ENCODE data around the gene DIPK1A. TPM values are rescaled to one million over a fixed set of nuclear protein-coding genes. Genes with fewer than 3 reads are reported as not detected.

Gene DIPK1A
- polyA plus RNA-seq, 1 donor = 15.9 TPM

DNA sequence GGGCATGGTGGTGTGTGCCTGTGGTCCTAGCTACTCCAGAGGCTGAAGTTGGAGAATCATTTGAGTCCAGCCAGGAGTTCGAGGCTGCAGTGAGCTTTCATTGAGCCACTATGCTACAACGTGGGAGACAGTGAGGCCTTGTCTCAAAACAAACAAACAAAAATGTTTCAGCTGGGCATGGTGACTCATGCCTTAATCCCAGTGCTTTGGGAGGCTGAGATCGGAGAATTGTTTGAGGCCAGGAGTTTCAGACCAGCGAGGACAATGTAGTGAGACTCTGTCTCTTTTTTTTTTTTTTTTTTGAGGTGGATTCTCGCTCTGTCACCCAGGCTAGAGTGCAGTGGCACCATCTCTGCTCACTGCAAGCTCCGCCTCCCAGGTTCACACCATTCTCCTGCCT is 134.5 kb downstream of the DIPK1A start:
- no CpG with 5 or more reads among the region's 6 CpGs for WGBS (ENCODE audit: insufficient coverage, low lambda C conversion rate)
- Histone ChIP-seq H3K4me3 (ENCODE audit: low read length) (no peak overlapping the region), H3K4me1 (ENCODE audit: control insufficient read depth, insufficient read depth, low read length) (peaks cover 3% of the 10 kb centered on the region), H3K36me3 (ENCODE audit: control insufficient read depth, insufficient read depth, low read length) (no peaks in the 10 kb centered on the region), H3K27me3 (ENCODE audit: control insufficient read depth, insufficient read depth, low read length) (no peaks in the 10 kb centered on the region), H3K27ac (ENCODE audit: low read length) (no peak overlapping the region), H3K9me3 (ENCODE audit: control insufficient read depth, low read depth, low read length) (no peaks in the 10 kb centered on the region)
- DNase-seq = no peak

- no CpG with 5 or more reads among the region's 3 CpGs for WGBS (ENCODE audit: insufficient coverage, low lambda C conversion rate)
- DNase-seq = peak; percentile 9 to 20
- H3K27me3 ChIP-seq (ENCODE audit: control insufficient read depth, insufficient read depth, low read length) = no peaks in the 10 kb centered on the region
- no peaks in the 10 kb centered on the region for H3K9me3 ChIP-seq (ENCODE audit: control insufficient read depth, low read depth, low read length)
- peaks cover 7% of the 10 kb centered on the region for H3K4me1 ChIP-seq (ENCODE audit: control insufficient read depth, insufficient read depth, low read length)
- H3K4me3 ChIP-seq (ENCODE audit: low read length) = no peak overlapping the region
- H3K27ac ChIP-seq (ENCODE audit: low read length) = no peak overlapping the region
- no peaks in the 10 kb centered on the region for H3K36me3 ChIP-seq (ENCODE audit: control insufficient read depth, insufficient read depth, low read length)
Observed at GRCh38 chr1:92822879-92823278, 138.4 kb downstream of the DIPK1A start.

- Histone ChIP-seq H3K27ac (ENCODE audit: low read length) (no peak overlapping the region), H3K4me3 (ENCODE audit: low read length) (no peak overlapping the region)
Observed at GRCh38 chr1:92820551-92820950, 140.7 kb downstream of the DIPK1A start.

DNA sequence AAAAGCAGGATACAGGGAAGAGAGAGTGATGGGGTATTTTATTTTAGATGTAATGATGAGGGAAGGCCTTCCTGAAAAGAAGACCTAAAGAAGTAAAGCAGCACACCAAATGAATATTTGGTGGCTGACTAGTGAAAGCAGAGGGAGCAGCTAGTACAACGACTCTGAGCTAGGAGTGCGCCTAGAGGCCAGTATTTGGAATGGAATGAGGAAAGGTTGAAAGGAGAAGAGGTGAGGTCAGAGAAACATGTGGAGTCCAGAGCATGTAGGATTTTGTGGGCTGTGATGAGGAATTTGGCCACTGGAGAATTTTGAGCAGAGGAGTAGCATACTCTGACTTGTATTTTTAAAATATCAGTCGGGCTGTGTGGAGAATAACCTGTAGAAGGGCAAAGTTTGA is 141.2 kb downstream of the DIPK1A start:
- H3K4me3 ChIP-seq (ENCODE audit: low read length) = no peak overlapping the region
- 100% methylated on average over 1 of the region's 3 CpGs for WGBS (ENCODE audit: insufficient coverage, low lambda C conversion rate)

More at GRCh38 chr1:92820551-92820950, 140.7 kb downstream of the DIPK1A start:
- no peaks in the 10 kb centered on the region for H3K36me3 ChIP-seq (ENCODE audit: control insufficient read depth, insufficient read depth, low read length)
- H3K27me3 ChIP-seq (ENCODE audit: control insufficient read depth, insufficient read depth, low read length) = no peaks in the 10 kb centered on the region
- DNase-seq = no peak
- no peaks in the 10 kb centered on the region for H3K9me3 ChIP-seq (ENCODE audit: control insufficient read depth, low read depth, low read length)
- whole genome bisulfite sequencing (ENCODE audit: insufficient coverage, low lambda C conversion rate) = no CpG with 5 or more reads among the region's 3 CpGs
- H3K4me1 ChIP-seq (ENCODE audit: control insufficient read depth, insufficient read depth, low read length) = peaks cover 24% of the 10 kb centered on the region

GRCh38 chr1:92817986-92818764 is 143.1 kb downstream of the DIPK1A start:
- H3K9me3 ChIP-seq (ENCODE audit: control insufficient read depth, low read depth, low read length) = no peaks in the 10 kb centered on the region
- H3K36me3 ChIP-seq (ENCODE audit: control insufficient read depth, insufficient read depth, low read length) = no peaks in the 10 kb centered on the region
- H3K27me3 ChIP-seq (ENCODE audit: control insufficient read depth, insufficient read depth, low read length) = no peaks in the 10 kb centered on the region
- no peak overlapping the region for H3K4me3 ChIP-seq (ENCODE audit: low read length)
- WGBS (ENCODE audit: insufficient coverage, low lambda C conversion rate) = no CpG with 5 or more reads among the region's 3 CpGs
- peak in 1 of 2 donors; percentile 32 for DNase-seq
- H3K4me1 ChIP-seq (ENCODE audit: control insufficient read depth, insufficient read depth, low read length) = peaks cover 25% of the 10 kb centered on the region
- peak overlapping the region; percentile 66 for H3K27ac ChIP-seq (ENCODE audit: low read length)

More for the DNA sequence above, 141.2 kb downstream of the DIPK1A start:
- Histone ChIP-seq H3K4me1 (ENCODE audit: control insufficient read depth, insufficient read depth, low read length) (peaks cover 25% of the 10 kb centered on the region), H3K27ac (ENCODE audit: low read length) (no peak overlapping the region), H3K9me3 (ENCODE audit: control insufficient read depth, low read depth, low read length) (no peaks in the 10 kb centered on the region), H3K27me3 (ENCODE audit: control insufficient read depth, insufficient read depth, low read length) (no peaks in the 10 kb centered on the region), H3K36me3 (ENCODE audit: control insufficient read depth, insufficient read depth, low read length) (no peaks in the 10 kb centered on the region)
- DNase-seq = no peak

GRCh38 chr1:92817137-92817697 is 144.0 kb downstream of the DIPK1A start:
- H3K27ac ChIP-seq (ENCODE audit: low read length) = peak overlapping the region; percentile 66
- peak; percentile 66 to 84 for DNase-seq
- H3K4me1 ChIP-seq (ENCODE audit: control insufficient read depth, insufficient read depth, low read length) = peaks cover 23% of the 10 kb centered on the region

DNA sequence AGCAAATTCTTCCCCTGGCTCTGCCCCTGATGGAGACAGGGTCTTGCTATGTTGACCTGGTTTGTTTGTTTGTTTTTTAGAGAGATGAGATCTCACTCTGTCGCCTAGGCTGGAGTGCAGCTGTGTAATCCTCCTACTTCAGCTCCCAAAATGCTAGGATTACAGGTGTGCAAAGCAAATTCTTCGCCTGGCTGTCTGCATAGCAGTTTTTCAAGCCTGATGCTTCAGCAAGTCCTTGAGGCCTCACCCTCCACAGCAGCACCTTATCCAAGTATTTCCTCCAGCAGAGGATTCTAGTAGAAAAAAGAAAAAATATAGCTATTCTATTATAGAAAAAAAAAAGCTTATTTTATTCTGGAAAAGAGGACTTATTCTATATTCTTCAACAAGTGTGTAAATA is 144.5 kb downstream of the DIPK1A start:
- Histone ChIP-seq H3K9me3 (ENCODE audit: control insufficient read depth, low read depth, low read length) (no peaks in the 10 kb centered on the region), H3K27ac (ENCODE audit: low read length) (peak overlapping the region; percentile 66), H3K36me3 (ENCODE audit: control insufficient read depth, insufficient read depth, low read length) (no peaks in the 10 kb centered on the region), H3K4me1 (ENCODE audit: control insufficient read depth, insufficient read depth, low read length) (peaks cover 23% of the 10 kb centered on the region), H3K4me3 (ENCODE audit: low read length) (no peak overlapping the region), H3K27me3 (ENCODE audit: control insufficient read depth, insufficient read depth, low read length) (no peaks in the 10 kb centered on the region)
- DNase-seq = no peak
- no CpG with 5 or more reads among the region's 2 CpGs for WGBS (ENCODE audit: insufficient coverage, low lambda C conversion rate)

More at GRCh38 chr1:92817137-92817697, 144.0 kb downstream of the DIPK1A start:
- H3K27me3 ChIP-seq (ENCODE audit: control insufficient read depth, insufficient read depth, low read length) = no peaks in the 10 kb centered on the region
- no peaks in the 10 kb centered on the region for H3K9me3 ChIP-seq (ENCODE audit: control insufficient read depth, low read depth, low read length)
- WGBS (ENCODE audit: insufficient coverage, low lambda C conversion rate) = no CpG with 5 or more reads among the region's 1 CpG
- H3K4me3 ChIP-seq (ENCODE audit: low read length) = no peak overlapping the region
- H3K36me3 ChIP-seq (ENCODE audit: control insufficient read depth, insufficient read depth, low read length) = no peaks in the 10 kb centered on the region

GRCh38 chr1:92808381-92808780 is 152.9 kb downstream of the DIPK1A start:
- H3K27me3 ChIP-seq (ENCODE audit: control insufficient read depth, insufficient read depth, low read length) = no peaks in the 10 kb centered on the region
- no peaks in the 10 kb centered on the region for H3K36me3 ChIP-seq (ENCODE audit: control insufficient read depth, insufficient read depth, low read length)
- no peak overlapping the region for H3K4me3 ChIP-seq (ENCODE audit: low read length)
- DNase-seq = no peak
- peaks cover 6% of the 10 kb centered on the region for H3K4me1 ChIP-seq (ENCODE audit: control insufficient read depth, insufficient read depth, low read length)
- H3K9me3 ChIP-seq (ENCODE audit: control insufficient read depth, low read depth, low read length) = no peaks in the 10 kb centered on the region
- no peak overlapping the region for H3K27ac ChIP-seq (ENCODE audit: low read length)

GRCh38 chr1:92805216-92805615 is 156.0 kb downstream of the DIPK1A start:
- H3K4me1 ChIP-seq (ENCODE audit: control insufficient read depth, insufficient read depth, low read length) = peaks cover 6% of the 10 kb centered on the region
- H3K27ac ChIP-seq (ENCODE audit: low read length) = peak overlapping the region; percentile 64
- no peak overlapping the region for H3K4me3 ChIP-seq (ENCODE audit: low read length)
- 100% methylated on average over 1 of the region's 1 CpG for WGBS (ENCODE audit: insufficient coverage, low lambda C conversion rate)
- H3K9me3 ChIP-seq (ENCODE audit: control insufficient read depth, low read depth, low read length) = no peaks in the 10 kb centered on the region
- no peaks in the 10 kb centered on the region for H3K27me3 ChIP-seq (ENCODE audit: control insufficient read depth, insufficient read depth, low read length)
- DNase-seq = no peak
- H3K36me3 ChIP-seq (ENCODE audit: control insufficient read depth, insufficient read depth, low read length) = no peaks in the 10 kb centered on the region

DNA sequence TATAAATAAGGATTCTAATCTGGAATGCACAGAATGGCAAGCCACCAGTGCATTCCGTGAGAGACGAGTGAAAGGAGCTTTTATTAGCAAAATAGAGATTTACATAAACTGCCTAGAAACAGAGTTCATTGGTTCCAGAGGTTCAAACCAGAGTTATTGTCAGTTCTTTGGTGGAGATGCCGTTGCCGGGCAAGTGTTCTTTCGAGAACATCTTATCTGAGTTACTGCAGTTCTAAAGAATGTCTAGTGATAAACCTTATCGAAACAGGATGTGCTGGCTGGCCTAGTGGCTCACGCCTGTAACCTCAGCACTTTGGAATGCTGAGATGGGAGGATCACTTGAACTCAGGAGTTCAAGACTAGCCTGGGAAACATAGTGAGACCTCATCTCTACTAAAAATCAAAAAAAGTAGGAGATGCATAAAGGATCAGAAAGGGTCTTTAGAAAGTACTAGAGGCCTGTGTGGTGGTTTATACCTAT is 156.5 kb downstream of the DIPK1A start:
- H3K4me1 ChIP-seq (ENCODE audit: control insufficient read depth, insufficient read depth, low read length) = peaks cover 6% of the 10 kb centered on the region
- no peaks in the 10 kb centered on the region for H3K27me3 ChIP-seq (ENCODE audit: control insufficient read depth, insufficient read depth, low read length)
- no peak overlapping the region for H3K4me3 ChIP-seq (ENCODE audit: low read length)
- peak; percentile 90 to 96 for DNase-seq
- H3K36me3 ChIP-seq (ENCODE audit: control insufficient read depth, insufficient read depth, low read length) = no peaks in the 10 kb centered on the region
- no CpG with 5 or more reads among the region's 7 CpGs for WGBS (ENCODE audit: insufficient coverage, low lambda C conversion rate)
- no peaks in the 10 kb centered on the region for H3K9me3 ChIP-seq (ENCODE audit: control insufficient read depth, low read depth, low read length)
- H3K27ac ChIP-seq (ENCODE audit: low read length) = peak overlapping the region; percentile 64

Data from large intestine (tissue), 3 donors.